ENCODE data around the gene TSHZ3.

Gene TSHZ3

GRCh38 chr19:31383553-31383952 is 34.3 kb upstream of the TSHZ3 start:
- Histone ChIP-seq H3K4me1 (ENCODE audit: insufficient read depth, low read length, poor library complexity, severe bottlenecking) (no peaks in the 10 kb centered on the region), H3K27me3 (ENCODE audit: insufficient read depth, low read length, poor library complexity, severe bottlenecking) (no peaks in the 10 kb centered on the region), H2AFZ (ENCODE audit: low read length) (no peak overlapping the region), H4K20me1 (ENCODE audit: insufficient read depth, low read length, poor library complexity, severe bottlenecking) (no peaks in the 10 kb centered on the region), H3K9me2 (replicated peaks; ENCODE audit: low read depth, low read length) (no peaks in the 10 kb centered on the region), H3K36me3 (ENCODE audit: insufficient read depth, low read length) (no peaks in the 10 kb centered on the region), H3K9me3 (ENCODE audit: insufficient read depth, low read depth, low read length) (no peaks in the 10 kb centered on the region; the same call in 1 of the 2 replicates), H3K79me2 (ENCODE audit: insufficient read depth, low read length) (no peaks in the 10 kb centered on the region), H3K9ac (ENCODE audit: low read depth, low read length, poor library complexity, severe bottlenecking) (no peak overlapping the region), H3F3A (ENCODE audit: low read depth) (no peaks in the 10 kb centered on the region), H3K4me3 (ENCODE audit: low read length, poor library complexity, severe bottlenecking) (no peak overlapping the region), H3K4me2 (ENCODE audit: low read depth, low read length, poor library complexity, severe bottlenecking) (no peak overlapping the region)
- TF ChIP-seq EZH2phosphoT487 (IDR thresholded peaks at IDR 0.05; ENCODE audit: borderline replicate concordance) (no peak), CTCF (conservative IDR thresholded peaks at IDR 0.05; ENCODE audit: low read length) (no peak)

- Histone ChIP-seq H3K27me3 (ENCODE audit: insufficient read depth, low read length, poor library complexity, severe bottlenecking) (no peaks in the 10 kb centered on the region), H3K9me2 (replicated peaks; ENCODE audit: low read depth, low read length) (no peaks in the 10 kb centered on the region), H3K4me2 (ENCODE audit: low read depth, low read length, poor library complexity, severe bottlenecking) (no peak overlapping the region), H3K4me1 (ENCODE audit: insufficient read depth, low read length, poor library complexity, severe bottlenecking) (no peaks in the 10 kb centered on the region), H3F3A (ENCODE audit: low read depth) (no peaks in the 10 kb centered on the region), H3K9ac (ENCODE audit: low read depth, low read length, poor library complexity, severe bottlenecking) (no peak overlapping the region), H4K20me1 (ENCODE audit: insufficient read depth, low read length, poor library complexity, severe bottlenecking) (no peaks in the 10 kb centered on the region), H3K4me3 (ENCODE audit: low read length, poor library complexity, severe bottlenecking) (no peak overlapping the region), H3K36me3 (ENCODE audit: insufficient read depth, low read length) (no peaks in the 10 kb centered on the region), H3K9me3 (ENCODE audit: insufficient read depth, low read depth, low read length) (no peaks in the 10 kb centered on the region; the same call in 1 of the 2 replicates), H2AFZ (ENCODE audit: low read length) (no peak overlapping the region), H3K79me2 (ENCODE audit: insufficient read depth, low read length) (no peaks in the 10 kb centered on the region)
- no peak for TF ChIP-seq EZH2phosphoT487 (IDR thresholded peaks at IDR 0.05; ENCODE audit: borderline replicate concordance)
- no peak for TF ChIP-seq CTCF (conservative IDR thresholded peaks at IDR 0.05; ENCODE audit: low read length)
Measured at GRCh38 chr19:31380854-31381253, 31.6 kb upstream of the TSHZ3 start.

GRCh38 chr19:31378404-31378803 is 29.2 kb upstream of the TSHZ3 start:
- no peaks in the 10 kb centered on the region; the same call in 1 of the 2 replicates for H3K9me3 ChIP-seq (ENCODE audit: insufficient read depth, low read depth, low read length)
- no peaks in the 10 kb centered on the region for H3K27me3 ChIP-seq (ENCODE audit: insufficient read depth, low read length, poor library complexity, severe bottlenecking)
- no peaks in the 10 kb centered on the region for H3K9me2 ChIP-seq (replicated peaks; ENCODE audit: low read depth, low read length)
- H3K4me2 ChIP-seq (ENCODE audit: low read depth, low read length, poor library complexity, severe bottlenecking), result no peak overlapping the region
- H3K79me2 ChIP-seq (ENCODE audit: insufficient read depth, low read length), result no peaks in the 10 kb centered on the region
- no peak overlapping the region for H3K4me3 ChIP-seq (ENCODE audit: low read length, poor library complexity, severe bottlenecking)
- no peak overlapping the region for H3K9ac ChIP-seq (ENCODE audit: low read depth, low read length, poor library complexity, severe bottlenecking)
- no peak overlapping the region for H2AFZ ChIP-seq (ENCODE audit: low read length)
- H3K36me3 ChIP-seq (ENCODE audit: insufficient read depth, low read length), result no peaks in the 10 kb centered on the region
- TF ChIP-seq CTCF (conservative IDR thresholded peaks at IDR 0.05; ENCODE audit: low read length) (no peak), EZH2phosphoT487 (IDR thresholded peaks at IDR 0.05; ENCODE audit: borderline replicate concordance) (no peak)
- no peaks in the 10 kb centered on the region for H4K20me1 ChIP-seq (ENCODE audit: insufficient read depth, low read length, poor library complexity, severe bottlenecking)
- H3F3A ChIP-seq (ENCODE audit: low read depth), result no peaks in the 10 kb centered on the region
- H3K4me1 ChIP-seq (ENCODE audit: insufficient read depth, low read length, poor library complexity, severe bottlenecking), result no peaks in the 10 kb centered on the region

Data from Loucy (cell line).